Activated CD4-positive, alpha-beta T cell treated with anti-CD3 and anti-CD28 coated beads, Interleukin-2, amount 10 ng/mL, durations not matched to agents 24 days and 14 days (primary cell): ENCODE data around the gene STX16. TPM values are rescaled to one million over a fixed set of nuclear protein-coding genes. Genes with fewer than 3 reads are reported as not detected.
"Not testable (repeated sequence)": the region's sequence is repeated elsewhere in the genome, so short reads cannot be mapped to it uniquely, and the experiment has no call there.

Experiments used
- DNase-seq: peaks from one replicate; pipeline ENCODE4 v3.0.0; 2022
- H3K27ac Mint-ChIP-seq: one replicate; pipeline ENCODE4 v1.8.0; 2022; ENCODE audit warnings: mild to moderate bottlenecking, mixed read lengths
- H3K27me3 Mint-ChIP-seq: one replicate; pipeline ENCODE4 v1.8.0; 2022; ENCODE audit warnings: mixed read lengths
- H3K36me3 Mint-ChIP-seq: one replicate; pipeline ENCODE4 v1.8.0; 2022; ENCODE audit warnings: low read depth, mild to moderate bottlenecking, mixed read lengths
- H3K4me1 Mint-ChIP-seq: one replicate; pipeline ENCODE4 v1.8.0; 2021; ENCODE audit warnings: mixed read lengths
- H3K4me3 Mint-ChIP-seq: one replicate; pipeline ENCODE4 v1.8.0; 2022; ENCODE audit warnings: mild to moderate bottlenecking, moderate library complexity, mixed read lengths
- H3K9me3 Mint-ChIP-seq: one replicate; pipeline ENCODE4 v1.8.0; 2021; ENCODE audit warnings: mixed read lengths
- intact Hi-C: fragments of 100-400 bp; cut with micrococcal nuclease; formaldehyde crosslinking; loops from one replicate; pipeline ENCODE4 v1.15.1; 2023
- total RNA-seq: library from RNA; stranded (reverse); gene quantifications from 2 replicates; pipeline ENCODE4 v1.2.3, GENCODE V29; 2022

Gene STX16
- total RNA-seq, 1 donor from 2014 or later, result 110 TPM

DNA sequence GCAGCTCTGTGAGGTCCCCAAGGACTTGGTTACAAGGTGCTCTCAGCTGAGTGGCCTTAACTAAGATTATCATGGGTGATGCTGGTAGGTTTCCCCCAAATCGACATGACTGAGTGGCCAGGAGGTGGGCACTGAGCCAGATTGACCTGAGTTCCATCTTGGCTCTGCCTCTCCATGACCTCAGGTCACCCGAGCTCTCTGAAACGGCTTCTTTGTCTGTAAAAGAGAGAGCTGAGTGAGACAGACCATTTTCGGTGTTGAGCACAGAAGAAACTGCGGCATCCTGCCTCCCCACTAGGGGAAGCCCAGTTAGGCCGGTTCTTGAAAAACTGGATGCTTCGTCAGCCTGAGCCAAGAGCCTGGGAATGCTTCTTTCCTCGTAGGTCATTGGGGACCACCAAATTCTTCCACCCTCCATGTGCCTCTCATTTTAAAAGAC lies 14.1 kb upstream of the STX16 start:
- no peaks in the 10 kb centered on the region for H3K9me3 Mint-ChIP-seq
- intact Hi-C loops, result loop anchor here (10.0 kb wide), 1 partner anchor 152 kb away; no protein-coding TSS in a partner anchor
- peaks cover 13% of the 10 kb centered on the region for H3K4me1 Mint-ChIP-seq
- H3K36me3 Mint-ChIP-seq, result no peaks in the 10 kb centered on the region
- no peak overlapping the region for H3K4me3 Mint-ChIP-seq
- peak overlapping the region; percentile 22 for H3K27ac Mint-ChIP-seq
- DNase-seq, result no peak
- H3K27me3 Mint-ChIP-seq, result peaks cover 19% of the 10 kb centered on the region

DNA sequence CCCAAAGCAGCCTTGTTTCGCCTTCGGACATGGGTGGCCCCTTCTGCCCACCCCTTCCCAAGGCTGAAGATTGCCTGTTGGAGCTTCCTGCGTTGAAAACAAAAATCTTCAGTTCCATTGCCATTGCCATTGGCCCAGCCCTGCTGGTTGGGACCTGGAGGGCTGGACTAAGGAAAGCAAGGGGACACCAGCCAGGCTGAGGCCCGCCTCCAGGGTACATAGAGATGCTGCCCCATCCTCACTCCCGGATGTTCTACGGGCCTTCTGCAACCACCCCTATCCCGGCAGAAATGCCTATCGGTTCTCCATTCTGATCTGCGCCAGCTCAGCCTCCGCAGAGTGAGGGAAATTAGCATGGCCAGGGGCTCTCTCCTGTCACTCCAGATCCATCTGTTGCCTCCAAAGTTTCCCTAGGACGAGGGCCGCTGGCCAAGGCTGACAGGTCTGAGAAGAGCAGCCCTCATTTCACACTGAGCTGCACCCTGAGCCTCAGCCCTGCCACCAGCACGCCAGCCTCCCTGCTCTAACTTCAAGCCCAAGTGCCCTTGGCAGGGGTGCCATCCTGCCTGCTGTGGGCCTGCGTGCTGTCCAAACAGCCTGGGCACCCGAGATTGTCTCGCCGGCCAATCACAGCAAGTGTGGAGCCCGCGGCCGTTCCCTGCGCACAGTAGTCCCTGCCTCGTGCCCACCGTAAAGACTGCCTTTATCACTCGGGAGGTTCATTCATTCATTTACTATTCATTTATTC lies 13.4 kb upstream of the STX16 start:
- no peak overlapping the region for H3K4me3 Mint-ChIP-seq
- intact Hi-C loops, result loop anchor here (10.0 kb wide), 1 partner anchor 153 kb away; no protein-coding TSS in a partner anchor

DNA sequence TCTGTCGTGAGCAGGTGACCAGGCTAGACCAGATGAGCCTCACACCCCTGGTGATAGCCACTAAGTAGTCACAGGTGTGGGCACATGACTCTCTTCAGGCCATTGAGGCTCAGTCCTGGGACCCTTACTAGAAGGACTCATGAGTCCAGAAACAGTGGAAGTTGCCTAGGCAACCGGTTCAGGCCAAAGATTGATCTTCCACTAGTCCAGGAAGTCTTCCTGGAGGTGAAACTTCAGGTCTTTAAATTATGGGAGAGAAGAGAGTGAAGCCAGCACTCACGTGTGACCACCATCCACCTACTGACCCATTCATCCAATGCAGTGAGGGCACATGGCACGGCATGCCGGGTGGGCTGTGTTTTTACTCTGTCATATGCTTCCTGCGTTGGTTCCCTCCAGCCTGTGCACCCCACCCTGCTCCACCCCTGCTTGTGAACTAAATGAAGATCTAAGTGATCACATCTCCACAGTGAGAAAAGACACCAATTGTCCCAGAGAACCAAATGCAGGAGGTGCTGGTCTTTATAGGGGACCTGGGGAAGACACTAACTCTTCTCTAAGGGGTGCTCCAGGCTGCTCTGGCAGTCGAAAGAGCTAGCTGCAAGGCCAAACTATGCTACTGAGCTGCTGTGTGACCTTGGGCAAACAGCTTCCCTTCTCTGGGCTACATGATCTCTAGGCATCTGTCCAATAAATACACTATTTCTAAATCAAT lies 12.5 kb upstream of the STX16 start:
- intact Hi-C loops, result loop anchor here (10.0 kb wide), 1 partner anchor 154 kb away; no protein-coding TSS in a partner anchor
- no peaks in the 10 kb centered on the region for H3K9me3 Mint-ChIP-seq
- peaks cover 13% of the 10 kb centered on the region for H3K4me1 Mint-ChIP-seq
- H3K27me3 Mint-ChIP-seq, result peaks cover 24% of the 10 kb centered on the region
- no peak for DNase-seq
- no peak overlapping the region for H3K27ac Mint-ChIP-seq
- no peak overlapping the region for H3K4me3 Mint-ChIP-seq
- no peaks in the 10 kb centered on the region for H3K36me3 Mint-ChIP-seq

More for the DNA sequence above, 13.4 kb upstream of the STX16 start:
- Mint-ChIP-seq H3K27ac (no peak overlapping the region), H3K36me3 (no peaks in the 10 kb centered on the region), H3K4me1 (peaks cover 13% of the 10 kb centered on the region), H3K27me3 (peaks cover 24% of the 10 kb centered on the region), H3K9me3 (no peaks in the 10 kb centered on the region)
- DNase-seq, result no peak

DNA sequence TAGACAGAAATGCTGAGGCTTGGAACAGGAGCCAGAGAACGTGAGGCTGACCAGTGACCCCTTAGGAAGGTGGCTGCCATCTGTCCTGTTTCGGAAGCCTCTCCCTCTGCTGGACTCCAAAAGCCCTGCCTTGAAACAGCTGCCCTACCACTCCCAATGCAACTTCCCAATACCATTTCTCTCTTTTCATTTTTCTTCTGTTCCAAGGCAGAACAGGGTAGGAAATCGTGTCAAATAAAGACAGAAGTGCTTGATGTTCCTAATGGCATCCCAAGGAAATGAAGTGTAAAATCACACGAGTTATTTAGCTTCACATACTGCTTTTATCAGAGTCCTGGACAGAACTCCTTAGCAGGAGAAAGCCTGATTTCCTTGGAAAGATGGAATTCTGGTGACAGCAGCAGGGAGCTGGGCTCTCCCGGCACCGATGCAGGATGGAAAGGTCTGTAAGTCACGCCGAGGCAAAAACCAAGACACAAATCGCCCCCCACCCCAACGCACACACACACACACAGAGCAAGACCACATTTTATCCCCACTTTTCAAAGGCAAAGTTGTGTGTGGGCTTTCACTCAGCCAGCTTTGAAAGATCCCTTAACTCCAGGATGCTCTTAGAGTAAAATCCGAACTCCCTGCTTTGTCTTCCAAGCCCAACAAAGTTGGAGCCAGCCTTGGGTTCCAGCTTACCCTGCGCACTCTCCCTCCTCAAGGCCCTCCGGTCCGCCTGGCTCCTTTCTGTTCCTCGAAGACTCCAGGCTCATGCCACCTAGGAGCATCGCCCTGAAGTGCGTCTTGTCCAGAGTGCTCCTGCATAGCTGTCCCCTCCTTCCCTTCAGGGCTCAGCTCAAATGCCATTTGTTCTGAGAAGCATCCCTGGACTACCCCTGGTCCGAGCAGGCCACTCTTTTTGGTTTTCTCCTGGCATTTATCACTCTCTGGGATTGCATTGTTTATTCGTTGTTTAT lies 11.6 kb upstream of the STX16 start:
- peaks cover 6% of the 10 kb centered on the region for H3K4me1 Mint-ChIP-seq
- intact Hi-C loops, result loop anchor here (10.0 kb wide), 1 partner anchor 155 kb away; no protein-coding TSS in a partner anchor
- H3K9me3 Mint-ChIP-seq, result no peaks in the 10 kb centered on the region
- no peak for DNase-seq
- H3K27ac Mint-ChIP-seq, result no peak overlapping the region
- H3K36me3 Mint-ChIP-seq, result no peaks in the 10 kb centered on the region
- no peak overlapping the region for H3K4me3 Mint-ChIP-seq
- H3K27me3 Mint-ChIP-seq, result peaks cover 24% of the 10 kb centered on the region

DNA sequence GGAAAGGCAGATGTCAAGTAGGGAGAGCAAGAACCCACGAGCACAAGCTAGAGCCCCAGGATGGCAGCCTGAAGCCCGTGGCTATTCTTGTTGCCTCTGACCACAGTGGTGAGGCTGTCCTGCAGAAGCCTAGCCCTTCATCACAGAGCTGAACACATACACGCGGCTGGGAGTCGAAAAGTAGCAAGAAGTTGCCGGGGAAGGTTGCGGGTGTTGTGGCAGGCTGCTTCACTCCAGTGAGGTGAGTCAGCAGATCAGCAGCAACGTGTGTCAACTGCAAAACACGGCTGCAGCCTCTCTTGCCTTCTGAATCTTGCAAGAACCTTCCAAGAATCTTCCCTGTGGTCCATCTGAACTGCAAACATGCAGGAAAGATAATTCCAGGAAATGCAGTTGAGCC lies 10.6 kb upstream of the STX16 start:
- Mint-ChIP-seq H3K36me3 (no peaks in the 10 kb centered on the region), H3K9me3 (no peaks in the 10 kb centered on the region), H3K27me3 (peaks cover 24% of the 10 kb centered on the region), H3K4me1 (no peaks in the 10 kb centered on the region), H3K27ac (no peak overlapping the region), H3K4me3 (no peak overlapping the region)
- no peak for DNase-seq
- intact Hi-C loops, result no loop called here

DNA sequence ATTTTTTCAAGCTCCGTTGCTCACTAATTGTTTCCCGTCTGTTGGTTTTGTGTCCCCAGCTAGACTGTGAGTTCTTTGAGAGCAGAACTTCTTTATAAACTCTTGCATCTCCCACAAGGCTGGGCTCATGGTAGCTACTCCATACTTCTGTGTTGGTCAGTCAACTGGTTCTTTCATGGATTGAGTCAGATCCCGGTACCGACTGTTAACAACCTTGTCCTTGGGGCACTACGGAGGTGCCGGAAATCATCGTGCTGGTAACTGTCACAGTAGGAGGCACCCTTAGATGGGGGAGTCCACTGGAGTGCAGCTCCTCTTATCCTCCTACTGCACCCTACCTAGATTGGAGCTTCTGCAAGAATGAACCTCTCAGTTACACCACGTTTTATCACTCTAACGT lies 8.6 kb upstream of the STX16 start:
- no peak overlapping the region for H3K4me3 Mint-ChIP-seq
- peaks cover 24% of the 10 kb centered on the region for H3K27me3 Mint-ChIP-seq
- no peak overlapping the region for H3K27ac Mint-ChIP-seq
- no peaks in the 10 kb centered on the region for H3K36me3 Mint-ChIP-seq
- intact Hi-C loops, result no loop called here
- no peaks in the 10 kb centered on the region for H3K9me3 Mint-ChIP-seq
- no peak for DNase-seq
- H3K4me1 Mint-ChIP-seq, result peaks cover 2% of the 10 kb centered on the region

DNA sequence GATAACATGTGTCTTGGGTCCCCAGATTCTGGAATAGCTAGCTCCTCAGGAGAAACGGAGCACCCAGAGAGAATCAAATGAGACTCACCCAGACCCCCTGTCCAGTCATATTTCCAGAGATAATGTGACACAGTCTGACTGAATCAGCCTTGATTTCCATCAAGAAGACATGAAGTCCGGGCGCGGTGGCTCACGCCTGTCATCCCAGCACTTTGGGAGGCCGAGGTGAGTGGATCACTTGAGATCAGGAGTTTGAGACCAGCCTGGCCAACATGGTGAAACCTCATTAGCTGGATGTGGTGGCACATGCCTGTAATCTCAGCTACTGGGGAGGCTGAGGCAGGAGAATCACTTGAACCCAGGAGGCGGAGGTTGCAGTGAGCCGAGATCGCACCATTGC lies 8.2 kb upstream of the STX16 start:
- H3K4me3 Mint-ChIP-seq, H3K9me3 Mint-ChIP-seq, DNase-seq, H3K36me3 Mint-ChIP-seq, H3K27ac Mint-ChIP-seq, intact Hi-C loops, H3K4me1 Mint-ChIP-seq: not testable (repeated sequence)
- H3K27me3 Mint-ChIP-seq, result peaks cover 24% of the 10 kb centered on the region

DNA sequence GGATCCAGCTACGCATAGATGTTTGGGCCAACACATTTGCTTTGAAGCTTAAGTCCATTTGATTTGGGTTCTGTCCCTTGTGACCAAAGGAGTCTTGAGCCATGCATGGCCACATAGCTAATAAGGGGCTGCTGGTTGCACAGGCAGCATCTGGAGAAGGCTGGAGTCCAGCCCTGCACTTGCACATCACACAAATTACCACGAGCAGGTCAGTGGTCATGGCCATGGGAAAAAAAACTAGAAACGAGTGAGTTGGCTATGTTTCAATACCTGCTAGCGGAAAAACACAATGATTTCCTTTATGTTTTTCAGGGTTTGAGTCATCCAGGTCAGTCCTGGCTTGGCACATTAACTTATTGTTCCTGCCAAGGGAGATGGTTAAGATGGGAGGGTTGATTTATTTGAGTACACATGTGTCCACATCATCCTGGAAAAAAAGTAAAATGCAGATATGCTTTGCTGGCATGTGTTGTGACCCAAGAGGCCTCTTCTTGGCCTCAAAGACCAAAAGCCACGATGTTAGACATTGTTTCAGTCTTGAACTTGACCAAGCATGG lies 5.6 kb upstream of the STX16 start:
- intact Hi-C loops, result no loop called here
- Mint-ChIP-seq H3K27me3 (peaks cover 9% of the 10 kb centered on the region), H3K4me1 (peaks cover 7% of the 10 kb centered on the region), H3K27ac (no peak overlapping the region), H3K36me3 (no peaks in the 10 kb centered on the region), H3K4me3 (no peak overlapping the region), H3K9me3 (no peaks in the 10 kb centered on the region)
- DNase-seq, result no peak

DNA sequence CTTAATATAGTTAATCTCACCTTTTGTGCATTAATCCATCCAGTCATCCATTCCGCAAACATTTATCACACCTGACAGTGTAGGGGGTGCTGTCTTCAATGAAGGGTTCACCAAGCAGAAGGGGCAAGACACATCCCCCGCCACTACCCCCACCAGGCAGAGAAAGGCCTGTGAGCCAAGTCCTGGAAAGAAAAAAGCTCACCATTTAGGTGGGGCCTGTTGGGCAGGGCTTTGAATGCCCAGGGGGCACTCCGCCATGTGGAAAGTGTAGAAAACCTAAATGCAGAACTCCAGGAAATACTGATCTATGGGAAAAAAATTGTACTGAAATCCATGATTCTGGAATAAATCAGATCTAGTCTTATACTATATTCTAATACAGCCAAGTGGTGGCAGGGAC lies 4.8 kb upstream of the STX16 start:
- no peak overlapping the region for H3K4me3 Mint-ChIP-seq
- H3K4me1 Mint-ChIP-seq, result peaks cover 11% of the 10 kb centered on the region
- peaks cover 3% of the 10 kb centered on the region for H3K36me3 Mint-ChIP-seq
- no peaks in the 10 kb centered on the region for H3K9me3 Mint-ChIP-seq
- intact Hi-C loops, result no loop called here
- no peak overlapping the region for H3K27ac Mint-ChIP-seq
- H3K27me3 Mint-ChIP-seq, result peaks cover 5% of the 10 kb centered on the region
- DNase-seq, result no peak

DNA sequence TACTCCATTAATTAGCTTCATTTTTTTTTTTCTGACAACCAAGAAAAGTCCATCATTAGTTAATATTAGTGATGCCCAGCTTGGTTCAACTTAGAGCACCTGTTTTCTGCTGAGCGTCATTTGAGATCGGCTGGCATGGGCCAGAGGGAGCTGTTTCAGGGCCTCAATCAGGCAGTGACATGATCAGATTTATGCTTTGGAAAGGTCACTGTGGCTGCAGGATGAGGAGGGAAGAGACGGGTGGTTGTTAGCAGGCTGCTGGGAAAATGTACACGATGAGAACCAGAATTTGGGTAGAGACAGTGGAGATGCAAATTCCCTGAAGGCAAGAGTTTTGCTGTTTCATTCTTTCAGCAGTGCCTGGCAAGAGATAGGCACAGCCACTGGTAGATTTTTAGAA lies 4.4 kb upstream of the STX16 start:
- Mint-ChIP-seq H3K4me1 (peaks cover 11% of the 10 kb centered on the region), H3K27me3 (peaks cover 5% of the 10 kb centered on the region), H3K36me3 (peaks cover 7% of the 10 kb centered on the region), H3K9me3 (no peaks in the 10 kb centered on the region), H3K27ac (no peak overlapping the region), H3K4me3 (no peak overlapping the region)
- intact Hi-C loops, result no loop called here
- DNase-seq, result no peak

DNA sequence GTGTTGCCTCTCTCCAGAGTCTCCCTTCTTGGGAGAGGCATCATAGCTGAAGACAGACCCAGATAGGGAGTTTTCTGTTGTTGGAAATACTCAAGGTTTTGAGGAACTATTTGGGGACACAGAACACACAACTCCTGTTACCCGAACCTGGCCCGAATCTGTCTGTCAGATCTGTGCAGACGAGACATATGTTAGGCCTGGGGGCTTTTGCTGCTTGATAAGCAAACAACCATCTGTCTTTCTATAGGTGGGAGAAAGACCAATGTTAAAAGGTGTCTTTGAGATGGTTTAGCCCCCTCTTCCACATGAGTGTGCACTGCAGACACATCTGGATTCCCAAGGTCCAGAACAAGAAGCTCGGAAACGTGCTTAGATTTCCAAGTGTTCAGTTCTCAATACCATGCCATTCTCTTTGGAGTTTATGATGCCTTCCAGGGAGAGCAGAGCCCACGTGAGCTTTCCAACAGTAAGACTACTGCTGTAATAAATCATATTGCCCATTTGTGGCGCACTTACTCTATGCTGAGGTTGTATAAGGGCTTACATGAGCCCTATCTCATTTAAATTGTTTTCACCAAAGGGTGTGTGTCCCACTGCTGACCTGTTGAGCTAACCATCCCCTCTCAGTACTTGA lies 3.8 kb upstream of the STX16 start:
- peaks cover 2% of the 10 kb centered on the region for H3K27me3 Mint-ChIP-seq
- DNase-seq, result peak; percentile 74
- H3K9me3 Mint-ChIP-seq, result no peaks in the 10 kb centered on the region
- H3K4me3 Mint-ChIP-seq, result no peak overlapping the region
- H3K4me1 Mint-ChIP-seq, result peaks cover 11% of the 10 kb centered on the region
- intact Hi-C loops, result no loop called here
- no peak overlapping the region for H3K27ac Mint-ChIP-seq
- H3K36me3 Mint-ChIP-seq, result peaks cover 11% of the 10 kb centered on the region

DNA sequence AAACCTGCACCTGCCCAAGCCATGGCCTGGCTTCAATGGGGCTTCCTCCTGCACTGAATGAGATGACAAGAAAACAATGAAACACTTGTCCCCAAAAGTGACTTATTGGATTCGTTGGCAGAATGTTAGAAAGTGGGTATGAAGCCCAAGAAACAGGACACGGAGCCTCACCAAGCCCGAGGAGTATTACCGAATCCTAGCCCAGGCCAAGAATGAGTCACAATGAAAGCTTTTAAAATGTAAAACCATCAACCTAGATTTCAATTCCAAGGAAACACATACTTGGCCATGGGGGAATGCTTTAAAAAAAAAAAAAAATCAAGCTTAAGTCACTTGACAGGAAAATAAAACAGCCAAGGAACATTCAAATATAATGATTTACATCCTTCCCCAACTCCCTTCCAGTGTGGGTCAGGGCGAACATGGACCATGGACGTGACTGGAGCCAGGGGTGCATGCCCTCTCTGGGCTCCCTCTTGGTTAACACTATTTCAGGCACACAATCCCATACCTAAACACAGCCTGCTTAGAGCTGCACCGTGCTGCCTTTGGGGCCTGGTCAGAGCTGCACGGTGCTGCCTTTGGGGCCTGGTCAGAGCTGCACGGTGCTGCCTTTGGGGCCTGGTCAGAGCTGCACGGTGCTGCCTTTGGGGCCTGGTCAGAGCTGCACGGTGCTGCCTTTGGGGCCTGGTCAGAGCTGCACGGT lies 3.1 kb upstream of the STX16 start:
- H3K4me1 Mint-ChIP-seq, result peaks cover 11% of the 10 kb centered on the region
- no peak overlapping the region for H3K4me3 Mint-ChIP-seq
- H3K9me3 Mint-ChIP-seq, result no peaks in the 10 kb centered on the region
- H3K27me3 Mint-ChIP-seq, result no peaks in the 10 kb centered on the region
- H3K36me3 Mint-ChIP-seq, result peaks cover 12% of the 10 kb centered on the region
- no peak for DNase-seq
- intact Hi-C loops, result no loop called here
- H3K27ac Mint-ChIP-seq, result no peak overlapping the region

DNA sequence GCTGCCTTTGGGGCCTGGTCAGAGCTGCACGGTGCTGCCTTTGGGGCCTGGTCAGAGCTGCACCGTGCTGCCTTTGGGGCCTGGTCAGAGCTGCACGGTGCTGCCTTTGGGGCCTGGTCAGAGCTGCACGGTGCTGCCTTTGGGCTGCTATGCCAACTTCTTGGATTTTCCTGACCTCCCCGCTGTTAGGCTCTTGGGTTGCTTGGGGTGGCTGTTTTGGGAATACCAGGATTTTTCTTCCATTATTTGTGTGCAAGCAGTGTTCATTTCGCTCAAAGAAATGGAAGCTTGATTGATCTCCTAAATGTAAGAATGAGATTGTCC lies 2.6 kb upstream of the STX16 start:
- H3K27ac Mint-ChIP-seq, intact Hi-C loops, DNase-seq, H3K9me3 Mint-ChIP-seq, H3K27me3 Mint-ChIP-seq: not testable (repeated sequence)
- peaks cover 16% of the 10 kb centered on the region for H3K36me3 Mint-ChIP-seq
- peak overlapping the region; percentile 80 for H3K4me3 Mint-ChIP-seq
- peaks cover 13% of the 10 kb centered on the region for H3K4me1 Mint-ChIP-seq
